ENCODE data around the gene MCF2L2.

MCF2L2 gene

GRCh38 chr3:183151821-183152351 is 276.5 kb downstream of the MCF2L2 start:
- TF ChIP-seq, protein P1, sequence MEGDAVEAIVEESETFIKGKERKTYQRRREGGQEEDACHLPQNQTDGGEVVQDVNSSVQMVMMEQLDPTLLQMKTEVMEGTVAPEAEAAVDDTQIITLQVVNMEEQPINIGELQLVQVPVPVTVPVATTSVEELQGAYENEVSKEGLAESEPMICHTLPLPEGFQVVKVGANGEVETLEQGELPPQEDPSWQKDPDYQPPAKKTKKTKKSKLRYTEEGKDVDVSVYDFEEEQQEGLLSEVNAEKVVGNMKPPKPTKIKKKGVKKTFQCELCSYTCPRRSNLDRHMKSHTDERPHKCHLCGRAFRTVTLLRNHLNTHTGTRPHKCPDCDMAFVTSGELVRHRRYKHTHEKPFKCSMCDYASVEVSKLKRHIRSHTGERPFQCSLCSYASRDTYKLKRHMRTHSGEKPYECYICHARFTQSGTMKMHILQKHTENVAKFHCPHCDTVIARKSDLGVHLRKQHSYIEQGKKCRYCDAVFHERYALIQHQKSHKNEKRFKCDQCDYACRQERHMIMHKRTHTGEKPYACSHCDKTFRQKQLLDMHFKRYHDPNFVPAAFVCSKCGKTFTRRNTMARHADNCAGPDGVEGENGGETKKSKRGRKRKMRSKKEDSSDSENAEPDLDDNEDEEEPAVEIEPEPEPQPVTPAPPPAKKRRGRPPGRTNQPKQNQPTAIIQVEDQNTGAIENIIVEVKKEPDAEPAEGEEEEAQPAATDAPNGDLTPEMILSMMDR (IDR thresholded peaks at IDR 0.05; ENCODE audit: extremely low read depth, insufficient read depth, missing control alignments) = no peak
- DNase-seq (ENCODE audit: low spot score) = no peak
- in situ Hi-C loops (cut with MboI; ENCODE audit: low pct_unique_long_range_greater_than_20kb, low sequenced_read_pairs, unreplicated experiment) = no loop called here

DNA sequence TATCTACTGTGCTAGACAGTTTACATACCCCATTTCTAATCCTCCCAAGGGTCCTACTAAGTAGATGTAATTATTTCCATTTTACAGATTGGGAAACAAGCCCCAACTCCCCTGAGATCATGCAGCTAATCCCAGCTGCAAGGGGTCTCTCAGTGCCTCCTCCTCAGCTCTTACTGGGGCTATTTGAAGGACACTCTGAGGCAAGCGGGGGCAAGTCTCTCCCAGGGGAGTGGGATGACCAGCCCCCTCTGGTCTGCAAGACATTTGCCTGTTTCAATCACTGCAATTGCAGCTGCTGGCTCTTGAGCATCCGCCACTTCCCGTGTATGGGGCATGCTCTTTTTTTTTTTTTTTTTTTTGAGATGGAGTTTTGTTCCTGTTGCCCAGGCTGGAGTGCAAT is 277.3 kb downstream of the MCF2L2 start:
- in situ Hi-C loops (cut with MboI; ENCODE audit: low pct_unique_long_range_greater_than_20kb, low sequenced_read_pairs, unreplicated experiment) = no loop called here
- DNase-seq (ENCODE audit: low spot score) = no peak

DNA sequence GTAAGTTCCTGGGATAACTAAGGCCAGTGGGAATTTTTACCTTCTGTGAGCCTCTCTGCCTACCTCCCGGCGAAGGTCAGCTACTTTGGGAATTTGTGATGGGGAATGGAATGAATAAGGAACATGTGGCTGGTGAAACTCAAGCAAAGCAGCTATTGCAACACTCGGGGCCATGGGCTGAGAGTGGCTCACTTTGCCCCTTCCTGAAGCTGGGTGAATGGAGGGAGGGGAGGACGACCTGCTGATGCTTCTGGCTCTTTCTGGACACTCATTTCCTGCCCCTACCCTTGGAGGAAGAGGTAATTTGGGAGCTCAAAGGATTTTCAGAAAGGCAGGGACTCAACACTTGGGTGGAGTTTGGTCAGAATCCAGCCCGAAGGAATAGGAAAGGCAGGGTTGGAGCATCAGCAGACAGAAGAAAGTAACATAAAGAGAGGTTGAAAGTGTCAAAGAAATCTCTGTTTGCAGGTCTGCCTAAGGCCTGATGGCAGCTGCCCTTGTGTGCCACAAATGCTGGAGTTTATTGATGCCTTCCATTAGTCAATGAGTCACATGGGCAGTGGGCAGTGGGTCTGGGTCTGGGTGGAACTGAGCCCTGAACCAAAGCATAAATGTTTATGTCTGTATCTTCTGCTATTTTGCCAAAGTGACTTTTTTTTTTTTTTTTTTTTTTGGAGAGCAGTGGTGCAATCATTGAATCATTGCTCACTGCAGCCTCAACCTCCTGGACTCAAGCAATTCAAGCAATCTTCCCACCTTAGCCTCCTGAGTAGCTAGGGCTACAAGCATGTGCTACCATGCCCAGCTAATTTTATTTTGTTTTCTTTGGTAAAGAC is 278.3 kb downstream of the MCF2L2 start:
- TF ChIP-seq, protein P1 (IDR thresholded peaks at IDR 0.05; ENCODE audit: extremely low read depth, insufficient read depth, missing control alignments) = no peak
- DNase-seq (ENCODE audit: low spot score) = no peak

More for the DNA sequence above, 277.3 kb downstream of the MCF2L2 start:
- TF ChIP-seq, protein P1 (IDR thresholded peaks at IDR 0.05; ENCODE audit: extremely low read depth, insufficient read depth, missing control alignments) = no peak

GRCh38 chr3:183148056-183148455 is 280.4 kb downstream of the MCF2L2 start:
- in situ Hi-C loops (cut with MboI; ENCODE audit: low pct_unique_long_range_greater_than_20kb, low sequenced_read_pairs, unreplicated experiment) = no loop called here
- TF ChIP-seq, protein P1 (IDR thresholded peaks at IDR 0.05; ENCODE audit: extremely low read depth, insufficient read depth, missing control alignments) = no peak
- DNase-seq (ENCODE audit: low spot score) = no peak

More for the DNA sequence above, 278.3 kb downstream of the MCF2L2 start:
- in situ Hi-C loops (cut with MboI; ENCODE audit: low pct_unique_long_range_greater_than_20kb, low sequenced_read_pairs, unreplicated experiment) = no loop called here

- in situ Hi-C loops (cut with MboI; ENCODE audit: low pct_unique_long_range_greater_than_20kb, low sequenced_read_pairs, unreplicated experiment) = no loop called here
- TF ChIP-seq, protein P1 (IDR thresholded peaks at IDR 0.05; ENCODE audit: extremely low read depth, insufficient read depth, missing control alignments) = no peak
- DNase-seq (ENCODE audit: low spot score) = no peak
These were observed 284.1 kb downstream of the MCF2L2 start for GRCh38 chr3:183144363-183144762.

DNA sequence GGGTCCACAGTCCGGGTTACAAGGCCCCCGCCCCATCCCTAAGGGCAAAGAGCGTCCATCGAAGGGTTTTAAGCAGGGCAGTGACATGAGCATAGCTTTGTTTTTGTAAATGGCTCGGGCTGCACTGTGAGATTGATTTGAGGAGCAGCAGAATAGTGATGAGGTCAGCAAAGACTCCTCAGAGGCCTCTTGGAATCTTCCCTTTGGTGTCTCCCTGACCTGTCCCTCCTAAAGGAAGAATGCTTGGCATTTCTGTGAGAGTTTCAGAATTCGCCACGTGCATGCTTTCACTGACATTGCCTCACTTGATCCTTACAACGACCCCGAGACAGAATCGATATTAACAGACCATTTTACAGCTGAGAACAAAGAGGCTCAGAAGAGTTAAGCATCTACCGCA is 286.2 kb downstream of the MCF2L2 start:
- in situ Hi-C loops (cut with MboI; ENCODE audit: low pct_unique_long_range_greater_than_20kb, low sequenced_read_pairs, unreplicated experiment) = no loop called here
- TF ChIP-seq, protein P1 (IDR thresholded peaks at IDR 0.05; ENCODE audit: extremely low read depth, insufficient read depth, missing control alignments) = no peak
- no peak for DNase-seq (ENCODE audit: low spot score)
